ENCODE data around the gene FZD10. TPM values are rescaled to one million over a fixed set of nuclear protein-coding genes. Genes with fewer than 3 reads are reported as not detected.

FZD10 gene
- total RNA-seq (not detected), total RNA-seq (0 to 0.34 (median 0) reads per million in 172 experiments)
- polyA plus RNA-seq (2013, experiment 1 of 2): not detected
- 0.33 TPM for polyA plus RNA-seq (2013, experiment 2 of 2)

- Mint-ChIP-seq H3K4me1 (ENCODE audit: low read depth) (no peaks in the 10 kb centered on the region), H3K9me3 (no peaks in the 10 kb centered on the region), H3K27me3 (peaks cover 42% of the 10 kb centered on the region), H3K4me3 (peak within 1 kb of the TSS; percentile 63), H3K27ac (no peak within 1 kb of the TSS), H3K36me3 (ENCODE audit: low read depth) (no peaks in the 10 kb centered on the region)
- Histone ChIP-seq H3K4me1 (ENCODE audit: insufficient read depth, low read length) (peaks cover 12% of the 10 kb centered on the region), H3K27me3 (ENCODE audit: control insufficient read depth in 1 of 2, insufficient read depth in 2 of 2, low read length in 2 of 2) (peaks cover 62 to 64% of the 10 kb centered on the region in 2 experiments), H3K36me3 (ENCODE audit: insufficient read depth, low read length) (no peaks in the 10 kb centered on the region), H3K27ac (ENCODE audit: low read depth in 1 of 2, low read length in 2 of 2) (no peak within 1 kb of the TSS), H3K4me3 (ENCODE audit: low read length) (peak within 1 kb of the TSS; percentile 19), H3K9me3 (ENCODE audit: control insufficient read depth in 1 of 2, insufficient read depth in 1 of 2, low read length in 2 of 2) (peaks cover 0 to 23% of the 10 kb centered on the region in 2 experiments)
- CTCF ChIA-PET: no interaction called here
- DNase-seq: peak in 1 of 14 experiments; percentile 9
- ATAC-seq (ENCODE audit: poor library complexity): no peak
- no peak for TF ChIP-seq CTCF (IDR thresholded peaks at IDR 0.05)
- POLR2A ChIA-PET: no interaction called here
- intact Hi-C loops (cut with DNase I, micrococcal nuclease): no loop called here
Observed at GRCh38 chr12:130162267-130162666, at the start of gene FZD10. Gene FZD10 (plus strand): TSS chr12:130162464. CDS start chr12:130162943, 479 bp downstream.

GRCh38 chr12:130114952-130115351, 47.3 kb upstream of the FZD10 start:
- Mint-ChIP-seq H3K36me3 (ENCODE audit: low read depth) (no peaks in the 10 kb centered on the region), H3K4me1 (ENCODE audit: low read depth) (no peaks in the 10 kb centered on the region), H3K9me3 (peaks cover 5% of the 10 kb centered on the region), H3K27ac (no peak overlapping the region), H3K27me3 (peaks cover 28% of the 10 kb centered on the region), H3K4me3 (no peak overlapping the region)
- peaks cover 0 to 30% of the 10 kb centered on the region in 2 experiments for H3K9me3 ChIP-seq (ENCODE audit: control insufficient read depth in 1 of 2, insufficient read depth in 1 of 2, low read length in 2 of 2)
- ChIA-PET CTCF (no interaction called here), POLR2A (interaction anchor here (0.6 kb wide), 1 partner anchor 9 kb away, joined by 3 read pairs; no protein-coding TSS in a partner anchor)
- no peak overlapping the region for H3K27ac ChIP-seq (ENCODE audit: low read depth in 1 of 2, low read length in 2 of 2)
- H3K4me3 ChIP-seq (ENCODE audit: low read length): no peak overlapping the region
- no peak for TF ChIP-seq CTCF (IDR thresholded peaks at IDR 0.05)
- H3K27me3 ChIP-seq (ENCODE audit: control insufficient read depth in 1 of 2, insufficient read depth in 2 of 2, low read length in 2 of 2): no peaks in the 10 kb centered on the region
- ATAC-seq (ENCODE audit: poor library complexity): no peak
- no peaks in the 10 kb centered on the region for H3K36me3 ChIP-seq (ENCODE audit: insufficient read depth, low read length)
- no peak for DNase-seq
- H3K4me1 ChIP-seq (ENCODE audit: insufficient read depth, low read length): no peaks in the 10 kb centered on the region
- intact Hi-C loops (cut with DNase I, micrococcal nuclease): no loop called here

- intact Hi-C loops (cut with DNase I, micrococcal nuclease): no loop called here
- no peaks in the 10 kb centered on the region for H3K4me1 ChIP-seq (ENCODE audit: insufficient read depth, low read length)
- Mint-ChIP-seq H3K4me3 (no peak overlapping the region), H3K27ac (no peak overlapping the region), H3K4me1 (ENCODE audit: low read depth) (no peaks in the 10 kb centered on the region), H3K9me3 (no peaks in the 10 kb centered on the region), H3K36me3 (ENCODE audit: low read depth) (no peaks in the 10 kb centered on the region), H3K27me3 (peaks cover 23% of the 10 kb centered on the region)
- DNase-seq: no peak
- no peak overlapping the region for H3K4me3 ChIP-seq (ENCODE audit: low read length)
- H3K9me3 ChIP-seq (ENCODE audit: control insufficient read depth in 1 of 2, insufficient read depth in 1 of 2, low read length in 2 of 2): peaks cover 0 to 37% of the 10 kb centered on the region in 2 experiments
- no peak for ATAC-seq (ENCODE audit: poor library complexity)
- no peaks in the 10 kb centered on the region for H3K36me3 ChIP-seq (ENCODE audit: insufficient read depth, low read length)
- POLR2A ChIA-PET: no interaction called here
- TF ChIP-seq CTCF (IDR thresholded peaks at IDR 0.05): no peak
- no peaks in the 10 kb centered on the region for H3K27me3 ChIP-seq (ENCODE audit: control insufficient read depth in 1 of 2, insufficient read depth in 2 of 2, low read length in 2 of 2)
- no peak overlapping the region for H3K27ac ChIP-seq (ENCODE audit: low read depth in 1 of 2, low read length in 2 of 2)
- CTCF ChIA-PET: no interaction called here
Observed at GRCh38 chr12:130115646-130116045, 46.6 kb upstream of the FZD10 start.

Data from CD4-positive, alpha-beta T cell (primary cell).